Mesenchymal stem cell (in vitro differentiated cells and primary cell): ENCODE results near the gene CEP63.
A peak's percentile ranks its signal among the peaks of the same experiment; 100 is the strongest.

Experiments used
- DNase-seq: peaks from one replicate; pipeline ENCODE4 v3.0.0-alpha.2; 2013
- H2AFZ ChIP-seq: one replicate; pipeline ENCODE4 v1.6.1; 2013; ENCODE audit warnings: low read depth, mild to moderate bottlenecking, control low read depth, inconsistent platforms, low read length, moderate library complexity
- H2AK5ac ChIP-seq: 2 replicates; pipeline ENCODE4 v1.6.1; 2013; ENCODE audit warnings: low read length, moderate library complexity, mild to moderate bottlenecking, inconsistent platforms; ENCODE audit not compliant: severe bottlenecking
- H2BK120ac ChIP-seq: one replicate; pipeline ENCODE4 v1.6.1; 2013; ENCODE audit warnings: low read depth, mild to moderate bottlenecking, inconsistent platforms, low read length, moderate library complexity
- H2BK12ac ChIP-seq, 2 experiments: one replicate each; pipeline ENCODE4 v1.6.1; 2013; ENCODE audit warnings: inconsistent platforms in 2 of 2, low read length in 2 of 2, mild to moderate bottlenecking in 2 of 2, moderate library complexity in 2 of 2, control low read depth in 1 of 2
- H2BK15ac ChIP-seq: one replicate; pipeline ENCODE4 v1.6.1; 2013; ENCODE audit warnings: mild to moderate bottlenecking, low read depth, inconsistent platforms; ENCODE audit not compliant: poor library complexity, severe bottlenecking
- H2BK5ac ChIP-seq: 2 replicates; pipeline ENCODE4 v1.6.1; 2013; ENCODE audit warnings: low read depth, mild to moderate bottlenecking, low read length, control low read depth, inconsistent platforms; ENCODE audit not compliant: poor library complexity, severe bottlenecking
- H3K14ac ChIP-seq, 2 experiments: one replicate each; pipeline ENCODE4 v1.6.1; 2013; ENCODE audit warnings: inconsistent platforms in 2 of 2, low read length in 2 of 2, control low read depth in 1 of 2, mild to moderate bottlenecking in 1 of 2, moderate library complexity in 1 of 2
- H3K18ac ChIP-seq, 2 experiments: one replicate each; pipeline ENCODE4 v1.6.1; 2013; ENCODE audit warnings: inconsistent platforms in 2 of 2, low read length in 2 of 2, control low read depth in 1 of 2, low read depth in 1 of 2, mild to moderate bottlenecking in 1 of 2
- H3K23ac ChIP-seq, 2 experiments: one replicate each; pipeline ENCODE4 v1.6.1; 2013; ENCODE audit warnings: inconsistent platforms in 2 of 2, low read length in 2 of 2, mild to moderate bottlenecking in 2 of 2, moderate library complexity in 2 of 2, control low read depth in 1 of 2
- H3K27ac ChIP-seq: 2 replicates; pipeline ENCODE4 v1.5.1; 2013; ENCODE audit warnings: mild to moderate bottlenecking, moderate library complexity, low read length, control low read depth, inconsistent platforms; ENCODE audit not compliant: poor library complexity, severe bottlenecking
- H3K27me3 ChIP-seq, 2 experiments: 2 replicates each; pipeline versions ENCODE4 v1.6.1 to v1.7.0; 2013; ENCODE audit warnings: low read length in 2 of 2, mild to moderate bottlenecking in 2 of 2, moderate library complexity in 2 of 2, control low read depth in 1 of 2, inconsistent platforms in 1 of 2; ENCODE audit not compliant: control insufficient read depth in 1 of 2, insufficient read depth in 1 of 2
- H3K36me3 ChIP-seq, 2 experiments: 2 replicates each; pipeline versions ENCODE4 v1.6.1 to v1.7.0; 2013; ENCODE audit warnings: low read length in 2 of 2, control low read depth in 1 of 2, inconsistent platforms in 1 of 2, low read depth in 1 of 2, mild to moderate bottlenecking in 1 of 2; ENCODE audit not compliant: insufficient read depth in 2 of 2, control insufficient read depth in 1 of 2
- H3K4ac ChIP-seq, 2 experiments: one replicate each; pipeline ENCODE4 v1.6.1; 2013; ENCODE audit warnings: inconsistent platforms in 2 of 2, low read length in 2 of 2, mild to moderate bottlenecking in 2 of 2, moderate library complexity in 2 of 2, control low read depth in 1 of 2, low read depth in 1 of 2
- H3K4me1 ChIP-seq: 2 replicates; pipeline ENCODE4 v1.6.1; 2013; ENCODE audit warnings: low read depth, low read length, control low read depth; ENCODE audit not compliant: control insufficient read depth, insufficient read depth
- H3K4me2 ChIP-seq: 2 replicates; pipeline ENCODE4 v1.6.1; 2013; ENCODE audit warnings: low read length, mild to moderate bottlenecking, inconsistent platforms; ENCODE audit not compliant: poor library complexity, severe bottlenecking
- H3K4me3 ChIP-seq, 2 experiments: 2 replicates each; pipeline versions ENCODE4 v1.5.1 to v1.7.0; 2013; ENCODE audit warnings: low read length in 2 of 2, mild to moderate bottlenecking in 2 of 2, control low read depth in 1 of 2, low read depth in 1 of 2; ENCODE audit not compliant: insufficient read depth in 1 of 2
- H3K79me1 ChIP-seq: replicated peaks from 2 replicates; pipeline ENCODE4 v1.6.1; 2013; ENCODE audit warnings: mild to moderate bottlenecking, control low read depth, low read length, inconsistent platforms; ENCODE audit not compliant: poor library complexity, severe bottlenecking
- H3K9ac ChIP-seq: 2 replicates; pipeline ENCODE4 v1.7.0; 2013; ENCODE audit warnings: mild to moderate bottlenecking, low read length, moderate library complexity
- H3K9me3 ChIP-seq: 2 replicates; pipeline ENCODE4 v1.7.0; 2013; ENCODE audit warnings: mild to moderate bottlenecking, low read length; ENCODE audit not compliant: control insufficient read depth
- H4K8ac ChIP-seq: one replicate; pipeline ENCODE4 v1.6.1; 2013; ENCODE audit warnings: inconsistent platforms, mild to moderate bottlenecking, low read length, moderate library complexity
- H4K91ac ChIP-seq: one replicate; pipeline ENCODE4 v1.6.1; 2013; ENCODE audit warnings: mild to moderate bottlenecking, low read length, inconsistent platforms
- whole genome bisulfite sequencing: methylation state at CpG from one replicate; pipeline ENCODE4 v1.1.7; 2013; ENCODE audit warnings: mixed read lengths; 5-methylcytosine and 5-hydroxymethylcytosine counted together

The CEP63 gene

GRCh38 chr3:134504132-134504531, 18.3 kb downstream of the CEP63 start:
- Histone ChIP-seq H3K79me1 (peaks cover 17% of the 10 kb centered on the region), H3K9ac (no peak overlapping the region), H3K4me1 (peaks cover 3% of the 10 kb centered on the region), H3K27ac (no peak overlapping the region), H3K9me3 (peaks cover 17% of the 10 kb centered on the region), H2BK12ac (no peak overlapping the region), H3K14ac (no peak overlapping the region), H2BK120ac (no peak overlapping the region), H3K23ac (no peak overlapping the region), H3K4ac (no peak overlapping the region), H3K4me3 (no peak overlapping the region), H4K91ac (no peak overlapping the region), H4K8ac (no peak overlapping the region), H2BK5ac (no peak overlapping the region), H3K27me3 (no peaks in the 10 kb centered on the region), H2AFZ (no peak overlapping the region), H3K18ac (no peak overlapping the region), H2BK15ac (no peak overlapping the region), H3K4me2 (no peak overlapping the region), H3K36me3 (peaks cover 4 to 28% of the 10 kb centered on the region in 2 experiments), H2AK5ac (no peak overlapping the region)
- DNase-seq: no peak
- WGBS: 50% methylated on average over 2 of the region's 3 CpGs

GRCh38 chr3:134505485-134505884, 19.6 kb downstream of the CEP63 start:
- peak overlapping the region in 1 of 2 experiments; percentile 81 for H3K14ac ChIP-seq
- H3K18ac ChIP-seq: no peak overlapping the region
- H3K4ac ChIP-seq: no peak overlapping the region
- H3K4me1 ChIP-seq: peaks cover 3% of the 10 kb centered on the region
- H3K9me3 ChIP-seq: peaks cover 17% of the 10 kb centered on the region
- H2BK120ac ChIP-seq: no peak overlapping the region
- no peak overlapping the region for H3K27ac ChIP-seq
- H3K23ac ChIP-seq: no peak overlapping the region
- H3K4me2 ChIP-seq: no peak overlapping the region
- no peak overlapping the region for H2AFZ ChIP-seq
- DNase-seq: no peak
- H3K4me3 ChIP-seq: no peak overlapping the region
- no peak overlapping the region for H2BK15ac ChIP-seq
- no peak overlapping the region for H3K9ac ChIP-seq
- no peak overlapping the region for H4K8ac ChIP-seq
- no peak overlapping the region for H2BK5ac ChIP-seq
- no peak overlapping the region for H2BK12ac ChIP-seq
- no peak overlapping the region for H4K91ac ChIP-seq
- peaks cover 6 to 32% of the 10 kb centered on the region in 2 experiments for H3K36me3 ChIP-seq
- H3K27me3 ChIP-seq: no peaks in the 10 kb centered on the region
- H3K79me1 ChIP-seq: peaks cover 20% of the 10 kb centered on the region
- H2AK5ac ChIP-seq: no peak overlapping the region
- WGBS: 65% methylated on average over 3 of the region's 3 CpGs

- peaks cover 16% of the 10 kb centered on the region for H3K79me1 ChIP-seq
- H2BK12ac ChIP-seq: no peak overlapping the region
- H2BK15ac ChIP-seq: no peak overlapping the region
- 96% methylated on average over 2 of the region's 2 CpGs for WGBS
- no peaks in the 10 kb centered on the region for H3K27me3 ChIP-seq
- H3K4me3 ChIP-seq: no peak overlapping the region
- peaks cover 2% of the 10 kb centered on the region for H3K4me1 ChIP-seq
- no peak overlapping the region for H3K23ac ChIP-seq
- H3K4ac ChIP-seq: no peak overlapping the region
- H2AK5ac ChIP-seq: no peak overlapping the region
- H2BK5ac ChIP-seq: no peak overlapping the region
- no peak overlapping the region for H3K4me2 ChIP-seq
- no peak overlapping the region for H2BK120ac ChIP-seq
- H3K36me3 ChIP-seq: peaks cover 5 to 33% of the 10 kb centered on the region in 2 experiments
- H3K27ac ChIP-seq: no peak overlapping the region
- no peaks in the 10 kb centered on the region for H3K9me3 ChIP-seq
- H4K8ac ChIP-seq: no peak overlapping the region
- no peak for DNase-seq
- H3K14ac ChIP-seq: no peak overlapping the region
- no peak overlapping the region for H3K9ac ChIP-seq
- no peak overlapping the region for H4K91ac ChIP-seq
- no peak overlapping the region for H2AFZ ChIP-seq
- no peak overlapping the region for H3K18ac ChIP-seq
Observed at GRCh38 chr3:134511500-134511899, 25.6 kb downstream of the CEP63 start.

DNA sequence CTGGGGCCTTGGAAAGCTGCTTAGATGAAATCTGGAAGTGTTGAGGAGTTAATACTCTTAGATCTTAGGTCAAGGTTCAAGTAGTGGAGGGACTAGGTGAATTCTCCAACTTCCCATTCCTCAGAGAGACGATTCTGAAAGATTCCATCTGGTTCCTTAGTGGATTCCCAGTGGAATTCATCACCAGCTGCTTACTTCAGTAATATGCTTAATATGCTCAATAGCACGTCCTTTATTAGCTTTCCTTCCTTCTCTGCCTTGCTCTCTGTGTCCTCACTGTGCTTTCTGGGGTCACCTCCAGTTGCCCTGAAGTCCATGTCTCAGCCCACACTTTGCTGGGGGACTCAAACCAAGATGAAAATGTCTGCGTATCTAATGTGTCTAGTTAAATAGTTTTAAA, 31.0 kb downstream of the CEP63 start:
- peaks cover 3% of the 10 kb centered on the region for H3K4me1 ChIP-seq
- H2BK120ac ChIP-seq: no peak overlapping the region
- peaks cover 8% of the 10 kb centered on the region for H3K79me1 ChIP-seq
- peaks cover 0 to 1% of the 10 kb centered on the region in 2 experiments for H3K36me3 ChIP-seq
- H3K18ac ChIP-seq: peak overlapping the region; percentile 3 to 57
- no peak overlapping the region for H4K91ac ChIP-seq
- H3K27ac ChIP-seq: peak overlapping the region; percentile 87
- H2BK15ac ChIP-seq: no peak overlapping the region
- no peak overlapping the region for H3K4me2 ChIP-seq
- peak; percentile 34 for DNase-seq
- H3K4ac ChIP-seq: no peak overlapping the region
- no peak overlapping the region for H3K14ac ChIP-seq
- peak overlapping the region in 1 of 2 experiments; percentile 71 for H3K4me3 ChIP-seq
- no peak overlapping the region for H4K8ac ChIP-seq
- no peak overlapping the region for H2BK5ac ChIP-seq
- no peak overlapping the region for H2AFZ ChIP-seq
- WGBS: 62% methylated on average over 3 of the region's 3 CpGs
- no peak overlapping the region for H2AK5ac ChIP-seq
- no peaks in the 10 kb centered on the region for H3K27me3 ChIP-seq
- no peak overlapping the region for H3K23ac ChIP-seq
- H3K9ac ChIP-seq: peak overlapping the region; percentile 88
- H3K9me3 ChIP-seq: no peaks in the 10 kb centered on the region
- no peak overlapping the region for H2BK12ac ChIP-seq
